ENCODE data around the gene RNFT2.
"Not testable (repeated sequence)": the region's sequence is repeated elsewhere in the genome, so short reads cannot be mapped to it uniquely, and the experiment has no call there.

The RNFT2 gene

GRCh38 chr12:116710370-116711150 lies 27.6 kb upstream of the RNFT2 start:
- DNase-seq, result no peak

- no peak for DNase-seq
Observed at GRCh38 chr12:116712458-116713303, 25.4 kb upstream of the RNFT2 start.

GRCh38 chr12:116713527-116713926 lies 24.6 kb upstream of the RNFT2 start:
- DNase-seq, result no peak

DNA sequence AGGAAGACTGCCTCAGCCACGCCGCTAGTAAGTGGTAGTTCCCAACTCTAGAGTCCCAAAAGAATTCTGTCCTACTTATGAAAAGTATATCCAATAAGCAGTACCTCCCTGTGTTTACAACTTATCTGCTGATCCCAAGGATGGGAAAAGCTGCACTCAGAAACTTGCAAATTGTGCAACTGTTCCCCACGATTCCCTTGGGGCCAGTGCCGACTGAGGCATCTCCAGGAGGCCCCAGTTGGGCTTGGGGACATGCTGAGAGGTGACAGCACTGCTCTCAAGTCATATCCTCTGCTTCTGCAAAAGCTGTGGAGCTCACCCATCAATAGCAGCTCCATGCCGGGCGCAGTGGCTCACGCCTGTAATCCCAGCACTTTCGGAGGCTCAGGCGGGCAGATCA lies 23.9 kb upstream of the RNFT2 start:
- no peak for DNase-seq

DNA sequence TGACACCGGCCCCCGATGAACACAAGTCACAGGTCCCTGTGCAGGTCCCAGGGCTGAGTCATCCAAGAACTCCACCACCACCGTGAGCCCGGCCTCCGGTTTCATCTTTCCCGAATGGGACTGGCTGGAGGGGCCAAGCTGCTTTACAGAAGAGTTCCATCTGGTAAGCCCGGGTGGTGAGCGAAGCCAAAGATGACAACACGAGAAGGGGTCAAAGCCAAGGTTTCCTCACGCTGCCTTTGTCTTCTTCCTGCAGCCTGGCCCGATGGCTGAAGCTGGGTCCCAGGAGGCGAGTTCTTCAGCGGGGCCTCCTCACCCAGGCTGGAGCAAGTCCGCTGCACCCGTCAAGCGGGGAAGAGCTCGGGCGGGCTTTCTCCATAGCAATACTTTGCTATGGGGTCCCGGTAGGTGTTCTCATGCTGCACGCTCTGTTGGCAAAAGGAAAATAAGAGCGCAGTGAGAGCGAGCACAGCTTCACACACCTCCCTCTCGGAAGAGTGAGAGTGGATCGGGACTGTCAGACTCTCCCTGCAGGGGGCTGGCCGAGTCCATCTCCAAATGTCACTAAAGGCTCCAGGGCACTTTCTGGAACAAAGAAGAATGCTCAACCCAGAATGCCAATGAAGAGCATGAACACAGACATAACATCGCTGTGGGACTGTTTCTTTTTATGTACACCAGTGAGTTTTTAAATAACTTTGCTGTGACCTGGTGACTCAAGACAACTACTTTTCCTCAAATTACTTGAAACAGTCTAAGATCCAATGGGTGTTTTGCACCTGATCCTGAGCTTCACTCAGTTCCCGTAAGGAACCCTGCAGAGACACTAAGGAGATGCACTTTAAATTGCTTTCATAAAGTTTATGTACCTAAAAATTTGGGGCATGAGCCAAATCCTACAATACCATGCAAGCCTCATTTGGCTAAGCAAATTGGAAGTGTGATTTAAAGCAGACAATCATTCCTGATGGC lies 20.4 kb upstream of the RNFT2 start:
- no peak for DNase-seq

- DNase-seq, result no peak
Observed at GRCh38 chr12:116718655-116719454, 19.3 kb upstream of the RNFT2 start.

DNA sequence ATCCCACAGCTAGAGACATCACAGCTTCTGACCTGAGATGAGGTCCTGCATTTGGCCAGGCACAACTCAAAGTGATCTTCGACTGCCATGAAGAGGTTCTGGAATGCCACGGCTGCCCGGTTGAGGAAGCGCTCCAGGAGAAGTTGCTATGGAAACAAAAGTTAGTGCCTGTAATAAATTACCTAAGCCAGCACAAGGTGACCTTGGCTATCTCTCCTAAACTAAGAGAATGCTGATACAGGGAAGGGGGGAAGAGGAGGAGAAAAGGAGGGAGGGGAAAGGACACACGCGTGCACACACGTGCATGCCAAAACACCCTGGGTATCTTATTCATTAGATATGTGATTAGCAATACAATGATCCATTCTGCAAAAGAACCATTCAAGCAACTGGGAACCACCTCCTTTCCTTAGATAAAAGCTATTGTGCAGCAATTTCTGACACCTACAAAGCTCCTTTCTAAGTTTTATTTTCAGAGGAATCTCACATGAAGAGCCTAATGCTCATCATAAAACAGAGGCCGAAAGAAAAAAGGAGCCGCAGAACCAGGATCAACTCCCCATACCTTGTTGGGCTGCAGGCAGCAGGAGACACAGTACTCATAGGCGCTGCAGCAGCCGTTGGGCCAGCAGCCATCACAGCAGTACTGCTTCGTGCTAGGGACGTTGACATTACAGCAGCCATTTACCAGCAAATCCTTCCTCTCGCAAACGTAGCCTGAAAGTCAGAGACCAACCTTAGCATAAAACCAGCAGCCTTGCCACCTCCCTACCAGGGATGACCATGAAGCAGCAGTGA lies 18.2 kb upstream of the RNFT2 start:
- no peak for DNase-seq

DNA sequence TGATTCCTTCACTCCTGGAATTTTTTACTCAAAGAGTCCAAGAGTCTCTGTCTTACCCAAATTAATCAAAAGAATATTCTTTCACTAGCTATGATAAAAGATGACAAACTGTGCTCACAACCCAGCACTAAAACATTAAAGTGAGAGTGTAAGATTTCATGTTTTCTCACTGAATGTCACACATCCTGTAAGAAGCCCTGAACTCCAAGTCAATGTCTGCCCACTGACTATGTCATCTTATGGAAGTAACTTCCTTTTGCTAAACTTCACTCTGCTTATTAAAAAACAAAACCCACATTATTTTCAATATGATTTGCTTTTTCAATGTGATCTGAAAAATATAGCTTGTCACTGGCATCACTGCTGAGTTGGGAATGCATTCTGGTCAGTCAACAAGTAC lies 15.9 kb upstream of the RNFT2 start:
- DNase-seq, result no peak

DNA sequence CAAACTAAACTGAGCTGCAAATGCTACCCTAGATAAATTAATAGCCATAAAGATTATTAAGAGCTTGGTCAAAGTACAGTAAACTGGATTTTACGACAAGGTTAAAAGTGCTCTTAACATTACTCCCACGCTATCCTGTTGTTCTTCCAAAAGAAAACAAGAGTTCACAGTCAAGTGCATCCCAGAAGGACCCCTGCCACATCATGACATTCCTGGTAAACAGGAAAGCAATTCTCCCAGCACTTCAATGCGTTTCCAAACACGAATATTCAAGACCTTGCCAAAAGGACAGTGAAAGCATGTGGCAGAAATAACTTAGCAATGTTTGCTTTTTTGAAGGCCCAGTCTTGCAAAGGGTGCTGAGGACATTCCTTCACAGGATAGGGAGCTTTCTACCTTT lies 11.4 kb upstream of the RNFT2 start:
- no peak for DNase-seq

GRCh38 chr12:116727261-116727660 lies 10.9 kb upstream of the RNFT2 start:
- no peak for DNase-seq

GRCh38 chr12:116727891-116728290 lies 10.2 kb upstream of the RNFT2 start:
- DNase-seq, result no peak

GRCh38 chr12:116731801-116732200 lies 6.3 kb upstream of the RNFT2 start:
- no peak for DNase-seq

GRCh38 chr12:116734156-116734768 lies 3.9 kb upstream of the RNFT2 start:
- DNase-seq, result no peak

DNA sequence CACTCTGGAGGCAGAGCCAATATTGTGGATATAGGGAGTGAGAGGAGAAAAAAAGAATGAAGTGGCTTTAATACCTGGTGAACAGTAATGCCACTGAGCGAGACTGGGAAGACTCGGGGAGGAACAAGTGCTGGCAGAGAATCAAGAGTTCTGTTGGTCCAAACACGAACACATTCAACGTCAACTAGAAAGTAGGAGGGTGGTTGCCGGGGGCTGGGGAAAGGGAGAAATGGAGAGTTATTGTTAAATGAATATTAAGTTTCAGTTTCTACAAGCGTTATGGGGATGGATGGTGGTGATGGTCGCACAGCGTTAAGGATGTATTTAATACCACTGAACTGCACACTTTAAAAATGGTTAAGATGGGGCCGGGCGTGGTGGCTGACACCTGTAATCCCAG lies 3.0 kb upstream of the RNFT2 start:
- no peak for DNase-seq

- DNase-seq, result no peak
Observed at GRCh38 chr12:116735951-116736599, 2.0 kb upstream of the RNFT2 start.

DNA sequence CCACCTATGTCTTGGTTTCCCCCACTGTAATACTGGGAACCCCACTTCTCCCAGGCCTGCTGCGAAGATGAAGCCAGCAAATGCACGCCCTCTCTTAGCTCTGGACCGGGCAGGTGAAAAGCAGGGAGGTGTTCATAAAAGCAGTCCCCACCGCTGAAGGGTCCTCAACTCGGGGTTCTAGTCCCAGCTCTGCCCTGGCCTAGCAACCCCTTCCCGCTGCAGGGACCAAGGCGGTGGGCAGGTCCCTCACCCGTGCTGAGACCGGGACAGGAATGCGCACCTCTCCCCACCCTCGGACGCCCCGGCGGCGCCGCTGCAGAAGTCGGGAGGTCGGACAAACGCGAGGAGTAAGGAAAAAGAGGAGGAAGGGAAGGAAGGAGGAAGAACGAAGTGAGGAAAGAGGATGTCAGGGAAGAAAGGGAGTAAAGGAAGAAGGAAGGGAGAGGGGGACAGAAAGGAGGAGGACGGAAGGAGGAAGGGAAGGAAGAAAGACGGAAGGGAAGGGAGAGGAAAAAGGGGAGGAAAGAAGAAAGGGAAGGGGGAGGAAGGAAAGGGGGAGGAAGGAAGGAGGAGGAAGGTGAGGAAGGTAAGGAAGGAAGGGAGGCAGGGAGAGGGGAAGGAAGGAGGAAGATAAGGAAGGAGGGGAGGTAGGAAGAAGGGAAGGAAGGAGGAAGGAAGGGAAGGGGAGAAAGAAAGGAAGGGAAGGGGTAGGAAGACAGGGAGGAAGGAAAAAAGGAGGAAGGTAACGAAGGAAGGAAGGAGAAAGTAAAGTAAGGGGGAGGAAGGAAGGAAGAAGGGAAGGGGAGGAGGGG lies 947 bp upstream of the RNFT2 start:
- peak in 1 of 5 experiments; percentile 12 for DNase-seq

DNA sequence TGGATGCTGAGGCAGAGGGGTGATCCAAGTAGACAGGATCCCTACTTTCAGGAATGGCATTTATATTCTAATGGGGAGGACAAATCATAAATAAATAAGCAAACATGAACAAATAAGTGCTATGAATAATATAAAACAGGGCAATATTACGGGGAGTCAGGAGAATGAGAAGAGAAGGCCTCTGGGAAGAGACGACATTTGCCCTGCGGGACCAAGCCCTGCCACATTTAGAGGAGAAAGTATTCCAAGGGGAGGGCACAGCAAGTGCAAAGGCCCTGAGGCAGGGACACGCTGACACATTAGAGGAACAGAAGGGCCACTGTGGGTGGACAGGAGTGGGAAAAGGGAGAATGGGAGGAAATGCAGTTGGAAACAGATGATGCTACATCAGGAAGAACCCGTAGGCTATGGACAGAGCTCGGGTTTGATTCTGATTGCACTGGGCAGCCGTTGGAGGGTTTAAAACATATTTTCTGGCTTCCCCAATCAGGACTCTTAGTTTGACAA lies 1.3 kb downstream of the RNFT2 start:
- DNase-seq, result no peak

- not testable (repeated sequence) for DNase-seq
Observed at GRCh38 chr12:116742787-116743186, 4.7 kb downstream of the RNFT2 start.

DNA sequence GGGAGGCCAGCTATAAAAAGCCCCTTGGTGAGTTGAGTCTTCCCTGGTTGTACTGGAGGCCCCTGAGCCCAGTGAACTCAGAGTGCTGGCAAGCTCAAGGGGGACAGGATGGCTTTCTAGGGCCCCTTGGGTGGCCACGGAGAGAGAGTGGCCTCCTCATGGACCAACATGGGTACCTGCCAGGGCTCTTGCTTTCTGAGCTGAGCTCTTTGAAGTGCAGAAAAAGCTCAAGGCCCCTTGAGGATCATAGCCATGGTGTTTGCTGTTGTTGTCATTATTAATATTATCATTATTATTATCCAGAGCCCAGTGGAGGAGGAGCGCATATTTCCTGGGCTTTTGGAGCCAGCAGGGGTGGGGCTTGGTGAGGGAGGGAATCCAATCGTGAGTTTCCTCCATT lies 6.7 kb downstream of the RNFT2 start:
- no peak for DNase-seq
